ENCODE results near the gene GRB7. TPM values are rescaled to one million over a fixed set of nuclear protein-coding genes. Genes with fewer than 3 reads are reported as not detected.

Gene GRB7
- total RNA-seq, 2 donors from 2014 or later, result 18.2 to 27.7 TPM

DNA sequence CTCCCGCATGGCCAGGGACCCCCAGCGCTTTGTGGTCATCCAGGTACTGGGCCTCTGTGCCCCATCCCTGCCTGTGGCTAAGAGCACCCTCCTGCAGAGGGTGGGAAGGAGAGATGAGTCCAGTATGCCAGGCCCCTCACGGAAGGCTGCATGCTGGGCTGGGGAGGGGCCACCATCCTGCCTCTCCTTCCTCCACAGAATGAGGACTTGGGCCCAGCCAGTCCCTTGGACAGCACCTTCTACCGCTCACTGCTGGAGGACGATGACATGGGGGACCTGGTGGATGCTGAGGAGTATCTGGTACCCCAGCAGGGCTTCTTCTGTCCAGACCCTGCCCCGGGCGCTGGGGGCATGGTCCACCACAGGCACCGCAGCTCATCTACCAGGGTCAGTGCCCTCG is 11.1 kb upstream of the GRB7 start:
- ATAC-seq, result no peak
- no peak for DNase-seq
- intact Hi-C loops (cut with DNase I, micrococcal nuclease), result no loop called here

DNA sequence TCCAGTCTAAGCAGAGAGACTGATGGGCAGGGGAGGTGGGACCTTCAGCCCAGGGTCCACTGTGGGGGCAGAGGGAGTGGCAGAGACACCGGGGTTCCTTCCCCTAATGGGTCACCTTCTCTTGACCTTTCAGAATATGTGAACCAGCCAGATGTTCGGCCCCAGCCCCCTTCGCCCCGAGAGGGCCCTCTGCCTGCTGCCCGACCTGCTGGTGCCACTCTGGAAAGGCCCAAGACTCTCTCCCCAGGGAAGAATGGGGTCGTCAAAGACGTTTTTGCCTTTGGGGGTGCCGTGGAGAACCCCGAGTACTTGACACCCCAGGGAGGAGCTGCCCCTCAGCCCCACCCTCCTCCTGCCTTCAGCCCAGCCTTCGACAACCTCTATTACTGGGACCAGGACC is 10.2 kb upstream of the GRB7 start:
- intact Hi-C loops (cut with DNase I, micrococcal nuclease), result no loop called here
- DNase-seq (no peak), ATAC-seq (no peak)

DNA sequence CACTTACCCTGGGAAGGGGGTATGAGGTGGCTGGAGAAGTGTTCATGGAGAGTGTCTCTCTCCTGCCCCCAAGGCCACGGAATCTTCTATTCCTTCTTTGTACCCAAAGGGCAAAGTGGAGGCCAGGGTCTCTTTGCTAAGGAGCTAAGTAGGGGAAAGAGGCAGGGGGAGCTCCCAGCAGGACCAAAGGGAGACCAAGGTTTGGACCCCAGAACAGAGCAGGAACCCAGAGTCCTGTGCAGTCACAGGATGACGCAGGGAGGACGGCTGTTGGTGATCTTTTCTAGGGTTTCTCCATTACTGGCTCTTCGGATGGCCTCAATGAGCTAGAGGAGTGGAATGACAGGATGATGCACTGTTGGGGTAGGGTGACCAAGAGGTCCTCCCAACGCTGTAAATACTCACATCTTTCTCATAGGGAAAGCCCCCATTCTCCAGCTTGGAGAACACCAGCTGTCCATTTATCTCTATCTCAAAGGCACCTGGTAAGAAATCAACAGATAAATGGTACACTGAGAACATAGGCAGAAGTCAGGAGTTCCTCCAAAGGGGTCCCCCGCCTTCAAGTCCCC is 8.4 kb upstream of the GRB7 start:
- intact Hi-C loops (cut with DNase I, micrococcal nuclease), result no loop called here
- DNase-seq, result no peak
- ATAC-seq, result no peak

DNA sequence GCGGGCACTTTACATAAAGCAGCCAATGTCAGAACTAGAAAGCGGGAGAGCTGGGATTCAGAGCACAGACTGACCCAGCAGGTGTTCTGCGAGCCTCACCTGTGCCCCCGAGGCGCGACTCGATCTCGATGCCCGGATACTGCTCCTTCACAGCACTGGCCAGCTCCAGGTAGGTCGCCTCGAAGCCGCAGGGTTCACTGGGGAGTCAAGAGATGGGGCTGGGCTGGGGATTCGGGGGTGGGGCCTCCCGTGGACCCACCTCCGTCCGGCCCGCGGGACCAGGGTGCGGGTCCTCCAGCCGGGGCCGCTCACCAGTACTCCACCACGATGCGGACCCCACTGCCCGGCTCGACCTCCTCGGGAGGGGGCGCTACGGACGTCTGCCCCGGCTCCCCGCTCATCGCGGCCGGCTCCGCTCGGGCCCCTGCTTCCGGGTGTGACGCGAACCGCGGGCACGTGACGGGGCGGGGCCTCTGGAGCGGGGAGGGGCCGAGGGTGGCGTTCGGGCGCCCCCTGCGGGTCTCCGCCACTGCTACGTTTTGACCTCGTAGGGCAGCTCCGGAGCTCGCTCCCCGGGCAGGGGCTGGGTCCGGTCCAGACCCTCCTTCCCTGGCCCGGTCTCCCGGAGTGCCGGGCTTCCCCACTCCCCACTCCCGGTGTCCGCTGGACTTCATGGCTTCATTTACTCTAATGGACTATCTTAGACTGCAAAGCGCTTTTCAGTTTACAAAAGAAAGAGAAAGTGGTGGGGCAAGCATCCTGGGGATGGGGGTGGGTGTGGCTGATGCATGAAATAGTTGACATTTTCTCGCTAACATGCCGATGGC is 7.4 kb upstream of the GRB7 start, which contains the start of gene MIEN1:
MIEN1 (minus strand) TSS at position 438 of the 827 bp plus-strand sequence; CDS start at position 401, 37 bp downstream.
- intact Hi-C loops (cut with DNase I, micrococcal nuclease), result no loop called here
- ATAC-seq, result peak; percentile 89
- DNase-seq, result peak; percentile 86 to 96

DNA sequence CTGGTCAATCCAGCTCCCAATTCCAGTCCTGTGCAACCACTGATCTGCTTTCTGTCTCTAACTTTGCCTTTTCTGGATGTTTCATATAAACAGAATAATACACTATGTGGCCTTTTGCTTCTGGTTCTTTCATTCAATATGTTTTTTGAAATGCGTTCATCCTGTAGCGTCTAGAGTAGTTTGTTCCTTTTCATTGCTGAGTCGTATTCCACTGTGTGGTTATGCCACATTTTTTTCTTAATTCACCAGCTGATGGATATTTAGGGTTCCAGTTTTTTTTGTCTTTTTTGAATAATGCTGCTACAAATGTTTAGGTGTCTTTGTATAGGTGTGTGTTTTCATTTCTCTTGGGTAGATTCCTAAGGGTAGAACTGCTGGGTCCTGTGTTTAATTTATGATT is 5.2 kb upstream of the GRB7 start:
- intact Hi-C loops (cut with DNase I, micrococcal nuclease), result no loop called here
- DNase-seq, result no peak
- ATAC-seq, result no peak

- ATAC-seq, result no peak
- DNase-seq, result no peak
- intact Hi-C loops (cut with DNase I, micrococcal nuclease), result no loop called here
Measured at GRCh38 chr17:39735882-39736281, 1.9 kb upstream of the GRB7 start.

- intact Hi-C loops (cut with DNase I, micrococcal nuclease), result no loop called here
- DNase-seq, result no peak
- no peak for ATAC-seq
Measured at GRCh38 chr17:39736319-39737165, 1.2 kb upstream of the GRB7 start.

GRCh38 chr17:39737206-39737759 is 455 bp upstream of the GRB7 start:
- intact Hi-C loops (cut with DNase I, micrococcal nuclease), result no loop called here
- DNase-seq, result peak; percentile 60 to 64
- ATAC-seq, result peak; percentile 20

GRCh38 chr17:39738568-39738901 is 797 bp downstream of the GRB7 start:
- peak; percentile 49 for ATAC-seq
- DNase-seq, result peak; percentile 70 to 76
- intact Hi-C loops (cut with DNase I, micrococcal nuclease), result no loop called here

DNA sequence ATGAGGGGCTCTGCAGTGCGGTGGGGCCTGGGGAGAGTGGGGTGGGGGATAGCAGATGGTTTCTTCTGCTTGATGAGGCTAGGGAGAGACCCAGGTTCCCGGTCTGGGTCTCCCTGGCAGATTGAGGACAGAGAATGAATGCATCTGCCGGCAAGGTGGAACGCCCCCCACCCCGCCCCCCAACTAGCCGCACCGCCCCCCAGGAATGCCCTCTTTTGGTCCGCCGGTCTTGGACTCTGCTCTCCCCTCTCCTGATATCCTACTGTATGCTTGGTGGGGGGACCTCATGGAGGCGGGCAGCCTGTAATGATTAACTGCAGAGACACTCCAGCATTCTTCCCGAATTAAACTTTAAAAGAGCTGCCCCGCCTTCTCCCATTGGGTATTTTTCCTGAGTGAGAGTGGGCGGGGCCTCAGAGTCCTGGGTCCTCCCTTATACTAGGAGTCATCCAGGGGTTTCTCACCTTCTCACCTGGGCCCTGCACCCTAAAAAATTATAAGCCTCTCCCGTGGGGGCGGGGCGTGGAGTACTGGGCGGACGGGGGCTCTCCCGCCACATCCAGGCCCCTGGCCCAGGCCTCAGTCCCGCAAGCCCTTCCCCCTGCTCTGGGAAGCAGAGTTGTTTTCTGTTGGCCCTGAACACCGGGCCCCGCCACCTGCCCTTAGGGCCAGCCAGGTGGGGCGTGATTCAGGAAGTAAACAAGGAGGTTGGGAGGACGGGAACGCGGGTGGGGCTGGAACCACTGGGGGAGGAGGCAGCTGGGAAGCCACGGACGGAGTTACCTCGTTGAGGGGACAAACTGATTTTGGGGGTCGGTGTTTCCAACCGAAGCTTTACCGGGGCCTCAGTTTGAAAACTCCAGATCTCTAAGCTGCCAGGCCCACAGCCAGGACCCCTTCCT is 1.5 kb downstream of the GRB7 start:
- intact Hi-C loops (cut with DNase I, micrococcal nuclease), result no loop called here
- peak; percentile 71 for ATAC-seq
- DNase-seq, result peak; percentile 89 to 91

DNA sequence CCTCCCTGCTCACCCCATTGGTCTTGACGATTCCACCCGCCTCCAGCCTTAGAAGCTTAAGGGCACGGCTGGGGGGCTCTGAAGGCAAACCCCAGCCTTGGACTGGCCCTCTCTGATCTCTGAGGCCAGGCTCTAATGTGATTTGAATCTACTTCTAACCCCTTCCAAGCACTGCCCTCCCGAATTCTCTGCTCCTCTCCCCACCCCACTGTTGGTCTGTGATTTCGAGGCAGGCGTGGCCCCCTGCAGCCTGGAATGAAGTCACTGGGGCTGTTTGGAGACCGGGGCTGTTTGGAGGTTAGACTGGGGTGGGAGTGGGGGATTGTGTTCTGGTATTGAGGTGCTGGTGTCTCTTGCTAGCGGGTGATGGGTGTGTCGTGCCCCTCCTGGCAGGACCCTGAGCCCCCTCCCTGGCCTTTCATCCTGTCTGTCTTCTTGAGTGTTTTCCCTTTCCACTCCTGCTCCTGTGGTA is 2.2 kb downstream of the GRB7 start:
- ATAC-seq, result peak; percentile 14
- intact Hi-C loops (cut with DNase I, micrococcal nuclease), result no loop called here

DNA sequence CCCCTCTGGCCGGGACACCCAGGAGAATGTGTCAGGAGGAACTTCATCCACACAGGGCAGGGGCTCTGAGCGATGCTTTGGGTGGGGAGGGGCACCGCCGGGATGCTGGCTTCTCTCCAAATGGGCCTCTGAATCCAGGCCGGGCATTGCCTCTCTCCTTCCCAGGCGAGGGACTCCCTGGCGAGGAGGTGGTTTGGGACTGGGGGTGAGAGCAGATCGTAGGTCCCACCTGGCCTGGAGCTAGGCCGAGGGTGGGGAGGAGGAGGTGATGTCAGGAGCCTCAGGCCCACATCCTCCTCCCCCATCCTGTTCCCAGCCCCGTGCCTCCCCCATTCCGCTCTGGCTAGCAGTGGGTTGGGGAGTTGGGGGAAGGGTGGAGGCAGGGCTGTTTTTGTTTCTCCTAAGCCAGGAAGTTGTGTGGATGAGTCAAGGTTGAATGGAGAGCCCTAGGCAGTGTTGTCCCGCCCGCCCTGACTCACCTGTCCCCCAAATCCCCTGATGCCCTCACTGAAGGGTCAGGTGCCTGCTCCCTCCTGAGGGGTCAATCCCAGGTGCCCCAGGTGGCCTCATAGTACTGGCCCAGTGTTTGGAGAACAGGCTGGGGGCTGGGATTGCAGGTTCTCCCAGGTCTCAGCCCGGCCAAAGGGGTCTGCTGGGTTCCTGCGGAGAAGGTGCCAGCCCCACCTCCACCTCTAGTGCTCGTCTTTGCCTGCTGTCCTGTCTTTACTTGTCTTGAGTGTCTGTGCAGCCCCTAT is 2.8 kb downstream of the GRB7 start:
- peak; percentile 42 to 71 for DNase-seq
- ATAC-seq, result peak; percentile 11
- intact Hi-C loops (cut with DNase I, micrococcal nuclease), result no loop called here

More for the DNA sequence above, 2.2 kb downstream of the GRB7 start:
- DNase-seq, result peak in 1 of 2 donors; percentile 44

- ATAC-seq (no peak), DNase-seq (no peak)
- intact Hi-C loops (cut with DNase I, micrococcal nuclease), result no loop called here
Measured at GRCh38 chr17:39742126-39742855, 4.6 kb downstream of the GRB7 start.

- intact Hi-C loops (cut with DNase I, micrococcal nuclease), result no loop called here
- DNase-seq (no peak), ATAC-seq (no peak)
Measured at GRCh38 chr17:39742856-39743436, 5.2 kb downstream of the GRB7 start.

DNA sequence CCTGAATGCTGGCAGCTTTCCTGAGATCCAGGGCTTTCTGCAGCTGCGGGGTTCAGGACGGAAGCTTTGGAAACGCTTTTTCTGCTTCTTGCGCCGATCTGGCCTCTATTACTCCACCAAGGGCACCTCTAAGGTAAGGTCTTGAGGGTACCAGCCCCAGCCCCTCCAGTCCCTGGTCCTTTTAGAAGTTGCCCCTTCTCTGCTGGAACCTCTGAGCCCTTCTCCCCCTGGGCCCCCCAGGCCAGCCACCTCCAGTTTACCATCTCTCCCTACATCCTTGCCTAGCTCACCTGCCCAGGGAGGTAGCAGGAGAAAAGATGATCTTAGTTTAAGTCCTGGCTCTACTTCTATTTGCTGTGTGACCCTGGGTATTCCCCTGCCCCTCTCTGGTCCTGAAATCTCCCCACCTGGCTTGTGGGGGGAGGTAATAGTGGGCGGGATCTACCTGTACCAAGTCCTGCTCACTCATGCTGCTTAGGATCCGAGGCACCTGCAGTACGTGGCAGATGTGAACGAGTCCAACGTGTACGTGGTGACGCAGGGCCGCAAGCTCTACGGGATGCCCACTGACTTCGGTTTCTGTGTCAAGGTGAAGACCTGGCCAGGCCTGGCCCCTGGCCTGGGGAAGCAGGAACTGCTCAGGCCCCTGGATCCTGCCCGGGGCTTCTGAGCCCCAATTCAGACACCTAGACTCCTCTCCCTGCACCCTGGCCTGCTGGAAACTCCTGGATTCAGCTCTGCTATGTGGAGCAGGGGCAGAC is 6.5 kb downstream of the GRB7 start:
- intact Hi-C loops (cut with DNase I, micrococcal nuclease), result no loop called here
- DNase-seq, result no peak
- no peak for ATAC-seq

- DNase-seq (no peak), ATAC-seq (no peak)
- intact Hi-C loops (cut with DNase I, micrococcal nuclease), result no loop called here
Measured at GRCh38 chr17:39744836-39745215, 7.1 kb downstream of the GRB7 start.
